ENCODE results near the gene EEA1. TPM values are rescaled to one million over a fixed set of nuclear protein-coding genes. Genes with fewer than 3 reads are reported as not detected.

The EEA1 gene
- total RNA-seq, 1 donor from 2014 or later, result 34.4 TPM

- DNase-seq (no peak), ATAC-seq (no peak)
- Histone ChIP-seq H3K4me3 (no peak overlapping the region), H3K4me1 (no peaks in the 10 kb centered on the region), H3K36me3 (peaks cover 45% of the 10 kb centered on the region), H3K27ac (no peak overlapping the region), H3K9me3 (no peaks in the 10 kb centered on the region), H3K27me3 (no peaks in the 10 kb centered on the region)
- no peak for TF ChIP-seq CTCF (IDR thresholded peaks at IDR 0.05)
- intact Hi-C loops (cut with DNase I), result no loop called here
Measured at GRCh38 chr12:92857818-92858217, 71.3 kb downstream of the EEA1 start.

GRCh38 chr12:92854344-92854743 is 74.8 kb downstream of the EEA1 start:
- intact Hi-C loops (cut with DNase I), result no loop called here
- Histone ChIP-seq H3K4me1 (no peaks in the 10 kb centered on the region), H3K36me3 (peaks cover 64% of the 10 kb centered on the region), H3K4me3 (no peak overlapping the region), H3K27me3 (no peaks in the 10 kb centered on the region), H3K27ac (no peak overlapping the region), H3K9me3 (no peaks in the 10 kb centered on the region)
- DNase-seq, result no peak
- no peak for ATAC-seq
- no peak for TF ChIP-seq CTCF (IDR thresholded peaks at IDR 0.05)

GRCh38 chr12:92848740-92849139 is 80.4 kb downstream of the EEA1 start:
- DNase-seq (no peak), ATAC-seq (no peak)
- intact Hi-C loops (cut with DNase I), result no loop called here
- Histone ChIP-seq H3K36me3 (peaks cover 33% of the 10 kb centered on the region), H3K4me3 (no peak overlapping the region), H3K27ac (no peak overlapping the region), H3K9me3 (no peaks in the 10 kb centered on the region), H3K27me3 (no peaks in the 10 kb centered on the region), H3K4me1 (no peaks in the 10 kb centered on the region)
- TF ChIP-seq CTCF (IDR thresholded peaks at IDR 0.05), result no peak

GRCh38 chr12:92847368-92847767 is 81.7 kb downstream of the EEA1 start:
- no peak for ATAC-seq

GRCh38 chr12:92845329-92845728 is 83.8 kb downstream of the EEA1 start:
- no peak overlapping the region for H3K4me3 ChIP-seq
- no peaks in the 10 kb centered on the region for H3K27me3 ChIP-seq
- H3K27ac ChIP-seq, result no peak overlapping the region
- intact Hi-C loops (cut with DNase I), result no loop called here
- H3K4me1 ChIP-seq, result no peaks in the 10 kb centered on the region
- no peak for TF ChIP-seq CTCF (IDR thresholded peaks at IDR 0.05)
- H3K9me3 ChIP-seq, result no peaks in the 10 kb centered on the region
- peaks cover 18% of the 10 kb centered on the region for H3K36me3 ChIP-seq
- no peak for ATAC-seq
- no peak for DNase-seq

More at GRCh38 chr12:92847368-92847767, 81.7 kb downstream of the EEA1 start:
- Histone ChIP-seq H3K9me3 (no peaks in the 10 kb centered on the region), H3K4me1 (no peaks in the 10 kb centered on the region), H3K27me3 (no peaks in the 10 kb centered on the region), H3K36me3 (peaks cover 22% of the 10 kb centered on the region), H3K4me3 (no peak overlapping the region), H3K27ac (no peak overlapping the region)
- intact Hi-C loops (cut with DNase I), result no loop called here
- no peak for TF ChIP-seq CTCF (IDR thresholded peaks at IDR 0.05)
- DNase-seq, result no peak

- DNase-seq, result no peak
- Histone ChIP-seq H3K27me3 (no peaks in the 10 kb centered on the region), H3K4me1 (no peaks in the 10 kb centered on the region), H3K27ac (no peak overlapping the region), H3K36me3 (peaks cover 10% of the 10 kb centered on the region), H3K9me3 (no peaks in the 10 kb centered on the region), H3K4me3 (no peak overlapping the region)
- no peak for TF ChIP-seq CTCF (IDR thresholded peaks at IDR 0.05)
- ATAC-seq, result no peak
- intact Hi-C loops (cut with DNase I), result no loop called here
Measured at GRCh38 chr12:92844151-92844763, 84.8 kb downstream of the EEA1 start.

Measured in upper lobe of right lung (tissue), 1 donor.